ENCODE data around the gene ANKRD34C. TPM values are rescaled to one million over a fixed set of nuclear protein-coding genes. Genes with fewer than 3 reads are reported as not detected.

Gene ANKRD34C
- total and polyA plus RNA-seq, 2 experiments from 2014 or later, result not detected

GRCh38 chr15:79243723-79244122 is 38.8 kb upstream of the ANKRD34C start:
- TF ChIP-seq EZH2 (IDR thresholded peaks at IDR 0.05; ENCODE audit: borderline replicate concordance) (no peak), EZH2phosphoT487 (IDR thresholded peaks at IDR 0.05; ENCODE audit: low read depth, severe bottlenecking, unreplicated experiment) (no peak), CTCF (IDR thresholded peaks at IDR 0.05; ENCODE audit: poor library complexity) (no peak)
- Histone ChIP-seq H3K79me2 (no peaks in the 10 kb centered on the region), H3K36me3 (replicated peaks; ENCODE audit: insufficient read depth, low read depth) (no peaks in the 10 kb centered on the region), H3K9me3 (ENCODE audit: low read depth) (no peaks in the 10 kb centered on the region), H3K4me2 (no peak overlapping the region), H4K20me1 (ENCODE audit: insufficient read depth, poor library complexity, severe bottlenecking) (no peaks in the 10 kb centered on the region), H3K4me1 (ENCODE audit: insufficient read depth) (no peaks in the 10 kb centered on the region), H3K27me3 (no peaks in the 10 kb centered on the region), H3K4me3 (no peak overlapping the region), H3K27ac (no peak overlapping the region), H3K9me2 (replicated peaks; ENCODE audit: insufficient read depth) (no peaks in the 10 kb centered on the region), H2AFZ (no peak overlapping the region)
- 64% methylated on average over 11 of the region's 11 CpGs for WGBS (ENCODE audit: low lambda C conversion rate, missing lambda C conversion rate)
- peak; percentile 11 for DNase-seq (ENCODE audit: low spot score)

GRCh38 chr15:79244876-79245275 is 37.6 kb upstream of the ANKRD34C start:
- no peak overlapping the region for H3K4me3 ChIP-seq
- H3K9me2 ChIP-seq (replicated peaks; ENCODE audit: insufficient read depth), result no peaks in the 10 kb centered on the region
- no peaks in the 10 kb centered on the region for H3K79me2 ChIP-seq
- H3K27ac ChIP-seq, result no peak overlapping the region
- H3K27me3 ChIP-seq, result no peaks in the 10 kb centered on the region
- no peak for DNase-seq (ENCODE audit: low spot score)
- no peak overlapping the region for H2AFZ ChIP-seq
- no peaks in the 10 kb centered on the region for H3K9me3 ChIP-seq (ENCODE audit: low read depth)
- no peaks in the 10 kb centered on the region for H3K4me1 ChIP-seq (ENCODE audit: insufficient read depth)
- no peaks in the 10 kb centered on the region for H3K36me3 ChIP-seq (replicated peaks; ENCODE audit: insufficient read depth, low read depth)
- TF ChIP-seq CTCF (IDR thresholded peaks at IDR 0.05; ENCODE audit: poor library complexity), result no peak
- TF ChIP-seq EZH2 (IDR thresholded peaks at IDR 0.05; ENCODE audit: borderline replicate concordance), result no peak
- TF ChIP-seq EZH2phosphoT487 (IDR thresholded peaks at IDR 0.05; ENCODE audit: low read depth, severe bottlenecking, unreplicated experiment), result no peak
- no peaks in the 10 kb centered on the region for H4K20me1 ChIP-seq (ENCODE audit: insufficient read depth, poor library complexity, severe bottlenecking)
- 94% methylated on average over 5 of the region's 5 CpGs for WGBS (ENCODE audit: low lambda C conversion rate, missing lambda C conversion rate)
- no peak overlapping the region for H3K4me2 ChIP-seq

- no peak overlapping the region for H3K4me2 ChIP-seq
- no peaks in the 10 kb centered on the region for H3K79me2 ChIP-seq
- 80% methylated on average over 2 of the region's 2 CpGs for WGBS (ENCODE audit: low lambda C conversion rate, missing lambda C conversion rate)
- H3K4me3 ChIP-seq, result no peak overlapping the region
- no peaks in the 10 kb centered on the region for H3K36me3 ChIP-seq (replicated peaks; ENCODE audit: insufficient read depth, low read depth)
- H3K9me3 ChIP-seq (ENCODE audit: low read depth), result no peaks in the 10 kb centered on the region
- no peak overlapping the region for H3K27ac ChIP-seq
- no peaks in the 10 kb centered on the region for H3K27me3 ChIP-seq
- H4K20me1 ChIP-seq (ENCODE audit: insufficient read depth, poor library complexity, severe bottlenecking), result no peaks in the 10 kb centered on the region
- H3K4me1 ChIP-seq (ENCODE audit: insufficient read depth), result no peaks in the 10 kb centered on the region
- no peak for DNase-seq (ENCODE audit: low spot score)
- H2AFZ ChIP-seq, result no peak overlapping the region
- TF ChIP-seq CTCF (IDR thresholded peaks at IDR 0.05; ENCODE audit: poor library complexity), result no peak
- TF ChIP-seq EZH2 (IDR thresholded peaks at IDR 0.05; ENCODE audit: borderline replicate concordance), result no peak
- TF ChIP-seq EZH2phosphoT487 (IDR thresholded peaks at IDR 0.05; ENCODE audit: low read depth, severe bottlenecking, unreplicated experiment), result no peak
- no peaks in the 10 kb centered on the region for H3K9me2 ChIP-seq (replicated peaks; ENCODE audit: insufficient read depth)
These were observed 34.3 kb upstream of the ANKRD34C start for GRCh38 chr15:79248183-79248582.

GRCh38 chr15:79257454-79257853 is 25.1 kb upstream of the ANKRD34C start:
- no peak overlapping the region for H2AFZ ChIP-seq
- H3K4me1 ChIP-seq (ENCODE audit: insufficient read depth), result no peaks in the 10 kb centered on the region
- no peaks in the 10 kb centered on the region for H3K9me3 ChIP-seq (ENCODE audit: low read depth)
- H3K27me3 ChIP-seq, result peaks cover 5% of the 10 kb centered on the region
- H3K36me3 ChIP-seq (replicated peaks; ENCODE audit: insufficient read depth, low read depth), result no peaks in the 10 kb centered on the region
- no peak for TF ChIP-seq EZH2 (IDR thresholded peaks at IDR 0.05; ENCODE audit: borderline replicate concordance)
- TF ChIP-seq CTCF (IDR thresholded peaks at IDR 0.05; ENCODE audit: poor library complexity), result no peak
- TF ChIP-seq EZH2phosphoT487 (IDR thresholded peaks at IDR 0.05; ENCODE audit: low read depth, severe bottlenecking, unreplicated experiment), result no peak
- H3K27ac ChIP-seq, result no peak overlapping the region
- 75% methylated on average over 8 of the region's 8 CpGs for WGBS (ENCODE audit: low lambda C conversion rate, missing lambda C conversion rate)
- no peak overlapping the region for H3K4me2 ChIP-seq
- no peaks in the 10 kb centered on the region for H4K20me1 ChIP-seq (ENCODE audit: insufficient read depth, poor library complexity, severe bottlenecking)
- H3K9me2 ChIP-seq (replicated peaks; ENCODE audit: insufficient read depth), result no peaks in the 10 kb centered on the region
- H3K79me2 ChIP-seq, result no peaks in the 10 kb centered on the region
- no peak overlapping the region for H3K4me3 ChIP-seq
- no peak for DNase-seq (ENCODE audit: low spot score)
